AG04449 (cell line): ENCODE results near the gene DEDD2.

ENCODE experiments used
- CTCF ChIA-PET: fragments of 350-600 bp; formaldehyde crosslinking; extraction: SDS; loops from one replicate; lab custom pipeline; 2021; ENCODE audit warnings: antibody characterized with exemption; lab: Yijun Ruan, JAX
- POLR2A ChIA-PET: fragments of 400-600, 350-600 bp; formaldehyde crosslinking; extraction: SDS; loops from one replicate; lab custom pipeline; 2020; ENCODE audit warnings: antibody characterized with exemption, inconsistent platforms; lab: Yijun Ruan, JAX
- DNase-seq: peaks from one replicate; pipeline ENCODE4 v3.0.0-alpha.2; 2010; ENCODE audit warnings: low read depth, low spot score
- H3K4me3 ChIP-seq: 2 replicates; pipeline ENCODE4 v1.5.1; 2011; ENCODE audit warnings: low read depth, mild to moderate bottlenecking, control low read depth, low read length
- CTCF ChIP-seq: IDR thresholded peaks from one replicate; pipeline ENCODE4 v1.5.1; 2011; ENCODE audit warnings: mild to moderate bottlenecking, moderate library complexity, low read length, control low read depth, inconsistent platforms; ENCODE audit not compliant: insufficient read depth; ENCODE audit errors: missing control alignments

Gene DEDD2

DNA sequence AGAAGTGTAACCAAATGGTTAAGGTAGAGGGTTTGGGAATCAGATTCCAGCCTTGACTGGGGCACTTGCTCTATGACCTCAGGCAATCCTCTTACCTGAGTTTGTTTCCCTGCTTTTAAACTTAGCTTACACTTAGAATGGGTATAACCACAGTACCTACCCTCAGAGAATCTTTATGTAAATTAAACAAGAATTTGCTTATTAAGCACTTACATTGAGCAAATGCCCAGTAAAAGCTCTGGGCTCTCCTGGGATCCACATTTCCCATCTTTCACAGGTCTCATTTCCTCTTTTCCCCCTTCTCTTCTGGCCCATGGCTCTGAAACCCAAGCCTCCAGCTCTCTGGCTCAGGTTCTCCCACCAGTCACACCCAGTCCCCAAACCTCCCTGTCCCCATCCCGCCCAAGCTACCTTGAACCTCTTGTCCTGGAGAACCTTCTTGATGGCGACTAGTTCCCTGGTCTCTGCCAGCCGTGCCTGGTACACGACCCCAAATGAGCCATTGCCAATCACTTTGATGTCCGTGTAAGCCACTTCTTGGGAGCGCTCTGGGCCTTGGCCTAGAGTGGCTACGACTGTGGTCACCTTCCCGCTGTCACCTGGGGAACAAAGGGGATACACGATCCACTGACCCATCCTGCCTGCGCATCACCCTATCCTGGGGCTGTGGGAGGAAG lies 22.2 kb upstream of the DEDD2 start:
- no peak for DNase-seq
- POLR2A ChIA-PET, result no interaction called here
- CTCF ChIA-PET, result interaction anchor here (1.7 to 14.9 kb wide), 7 partner anchors 11 to 128 kb away, joined by 3 to 258 read pairs (median 33); no protein-coding TSS in a partner anchor
- TF ChIP-seq CTCF, result no peak
- H3K4me3 ChIP-seq, result no peak overlapping the region

GRCh38 chr19:42235181-42235580 lies 17.7 kb upstream of the DEDD2 start:
- POLR2A ChIA-PET, result interaction anchor here (0.8 to 1.1 kb wide), 3 partner anchors 8 to 9 kb away, joined by 3 to 4 read pairs (median 4); no protein-coding TSS in a partner anchor
- DNase-seq, result no peak
- CTCF ChIA-PET, result interaction anchor here (1.1 to 2.3 kb wide), 5 partner anchors 8 to 126 kb away, joined by 3 to 6 read pairs (median 4); partner anchors contain the start of gene POU2F2
- no peak overlapping the region for H3K4me3 ChIP-seq
- no peak for TF ChIP-seq CTCF

- H3K4me3 ChIP-seq, result no peak overlapping the region
- DNase-seq, result no peak
- CTCF ChIA-PET, result interaction anchor here (0.8 to 2.3 kb wide), 7 partner anchors 9 to 126 kb away, joined by 3 to 17 read pairs (median 4); partner anchors contain the start of gene POU2F2
- TF ChIP-seq CTCF, result no peak
- POLR2A ChIA-PET, result interaction anchor here (0.8 to 1.2 kb wide), 5 partner anchors 9 to 126 kb away, joined by 3 to 5 read pairs (median 4); no protein-coding TSS in a partner anchor
Measured at GRCh38 chr19:42234364-42234763, 16.9 kb upstream of the DEDD2 start.

GRCh38 chr19:42233678-42234292 lies 16.3 kb upstream of the DEDD2 start:
- CTCF ChIA-PET, result interaction anchor here (0.8 to 2.3 kb wide), 8 partner anchors 9 to 125 kb away, joined by 3 to 17 read pairs (median 4); partner anchors contain the start of gene ZNF526
- H3K4me3 ChIP-seq, result no peak overlapping the region
- no peak for DNase-seq
- no peak for TF ChIP-seq CTCF
- POLR2A ChIA-PET, result interaction anchor here (1.0 to 1.7 kb wide), 5 partner anchors 8 to 125 kb away, joined by 3 to 5 read pairs (median 4); partner anchors contain the start of gene GSK3A

GRCh38 chr19:42233106-42233505 lies 15.6 kb upstream of the DEDD2 start:
- no peak for TF ChIP-seq CTCF
- ChIA-PET CTCF (interaction anchor here (1.0 to 2.1 kb wide), 4 partner anchors 13 to 125 kb away, joined by 3 to 17 read pairs (median 4); partner anchors contain the start of gene ZNF526), POLR2A (interaction anchor here (1.1 to 1.7 kb wide), 4 partner anchors 9 to 157 kb away, joined by 3 to 5 read pairs (median 4); partner anchors contain the start of genes GSK3A and ZNF574)
- DNase-seq, result no peak
- no peak overlapping the region for H3K4me3 ChIP-seq
